ENCODE results near the gene MARCHF3. TPM values are rescaled to one million over a fixed set of nuclear protein-coding genes. Genes with fewer than 3 reads are reported as not detected.

The MARCHF3 gene
- total and polyA plus RNA-seq, 2 of the 13 experiments (the other 11 are each of a cell fraction or from before 2014, with no cell fraction given), result 4.8 to 11.9 TPM

GRCh38 chr5:127030259-127031146 is at the start of gene MARCHF3 (continued):
- TF ChIP-seq PRDM15 (CRISPR knock-in tag; IDR thresholded peaks at IDR 0.05) (no peak), ZNF441 (CRISPR knock-in tag; IDR thresholded peaks at IDR 0.05; ENCODE audit: borderline replicate concordance) (peak; percentile 23; the same call in 1 of the 2 replicates), CTCF (CRISPR knock-in tag; IDR thresholded peaks at IDR 0.05) (peak; percentile 46), ZNF101 (CRISPR knock-in tag; IDR thresholded peaks at IDR 0.05; ENCODE audit: borderline replicate concordance, low read depth) (no peak), TRAFD1 (CRISPR knock-in tag; IDR thresholded peaks at IDR 0.05; ENCODE audit: borderline replicate concordance) (no peak), XRCC5 (optimal IDR thresholded peaks at IDR 0.05; ENCODE audit: low read length) (peak; percentile 72), ZNF687 (CRISPR knock-in tag; IDR thresholded peaks at IDR 0.05) (peak; percentile 83), ZNF282 (IDR thresholded peaks at IDR 0.05; ENCODE audit: partially characterized antibody) (no peak), BATF2 (CRISPR knock-in tag; IDR thresholded peaks at IDR 0.05) (peak; percentile 76), NRL (CRISPR knock-in tag; IDR thresholded peaks at IDR 0.05; ENCODE audit: borderline replicate concordance) (no peak; the same call in 1 of the 2 replicates), GPBP1L1 (CRISPR knock-in tag; IDR thresholded peaks at IDR 0.05) (no peak), NPAS2 (CRISPR knock-in tag; IDR thresholded peaks at IDR 0.05; ENCODE audit: borderline replicate concordance) (no peak), MYC (CRISPR knock-in tag; IDR thresholded peaks at IDR 0.05; ENCODE audit: borderline replicate concordance) (peak; percentile 68; the same call in 1 of the 2 replicates)
